Measurements from ENCODE around the gene RALGPS1.
A peak's percentile ranks its signal among the peaks of the same experiment; 100 is the strongest.

RALGPS1 gene

GRCh38 chr9:127122176-127123063 lies 207.8 kb downstream of the RALGPS1 start, which contains the start of gene ANGPTL2:
TSS of gene ANGPTL2 (minus strand) at chr9:127122635. CDS start at chr9:127108731, 13,904 bp downstream.
- no peaks in the 10 kb centered on the region for H3K36me3 ChIP-seq (ENCODE audit: insufficient read depth, low read length)
- peak within 1 kb of the TSS; percentile 52 for H3K9ac ChIP-seq (ENCODE audit: low read depth, low read length)
- no peaks in the 10 kb centered on the region for H3K9me3 ChIP-seq (ENCODE audit: control insufficient read depth, insufficient read depth, low read length)
- H3K4me1 ChIP-seq (ENCODE audit: insufficient read depth, low read length), result peaks cover 11% of the 10 kb centered on the region

- H3K9ac ChIP-seq (ENCODE audit: low read depth, low read length), result peak overlapping the region; percentile 52
- H3K4me1 ChIP-seq (ENCODE audit: insufficient read depth, low read length), result peaks cover 11% of the 10 kb centered on the region
- no peaks in the 10 kb centered on the region for H3K36me3 ChIP-seq (ENCODE audit: insufficient read depth, low read length)
- no peaks in the 10 kb centered on the region for H3K9me3 ChIP-seq (ENCODE audit: control insufficient read depth, insufficient read depth, low read length)
These were observed 208.7 kb downstream of the RALGPS1 start for GRCh38 chr9:127123064-127123890.

- Histone ChIP-seq H3K4me1 (ENCODE audit: insufficient read depth, low read length) (peaks cover 11% of the 10 kb centered on the region), H3K9me3 (ENCODE audit: control insufficient read depth, insufficient read depth, low read length) (no peaks in the 10 kb centered on the region), H3K9ac (ENCODE audit: low read depth, low read length) (no peak overlapping the region), H3K36me3 (ENCODE audit: insufficient read depth, low read length) (no peaks in the 10 kb centered on the region)
These were observed 209.5 kb downstream of the RALGPS1 start for GRCh38 chr9:127124111-127124531.

GRCh38 chr9:127124792-127125191 lies 210.2 kb downstream of the RALGPS1 start:
- no peaks in the 10 kb centered on the region for H3K9me3 ChIP-seq (ENCODE audit: control insufficient read depth, insufficient read depth, low read length)
- no peaks in the 10 kb centered on the region for H3K36me3 ChIP-seq (ENCODE audit: insufficient read depth, low read length)
- H3K9ac ChIP-seq (ENCODE audit: low read depth, low read length), result no peak overlapping the region
- H3K4me1 ChIP-seq (ENCODE audit: insufficient read depth, low read length), result peaks cover 11% of the 10 kb centered on the region

- Histone ChIP-seq H3K9me3 (ENCODE audit: control insufficient read depth, insufficient read depth, low read length) (no peaks in the 10 kb centered on the region), H3K4me1 (ENCODE audit: insufficient read depth, low read length) (peaks cover 16% of the 10 kb centered on the region), H3K9ac (ENCODE audit: low read depth, low read length) (no peak overlapping the region), H3K36me3 (ENCODE audit: insufficient read depth, low read length) (no peaks in the 10 kb centered on the region)
These were observed 212.4 kb downstream of the RALGPS1 start for GRCh38 chr9:127126971-127127370.

- H3K36me3 ChIP-seq (ENCODE audit: insufficient read depth, low read length), result no peaks in the 10 kb centered on the region
- H3K9me3 ChIP-seq (ENCODE audit: control insufficient read depth, insufficient read depth, low read length), result no peaks in the 10 kb centered on the region
- peaks cover 22% of the 10 kb centered on the region for H3K4me1 ChIP-seq (ENCODE audit: insufficient read depth, low read length)
- no peak overlapping the region for H3K9ac ChIP-seq (ENCODE audit: low read depth, low read length)
These were observed 213.9 kb downstream of the RALGPS1 start for GRCh38 chr9:127128341-127129072.

GRCh38 chr9:127129073-127129717 lies 214.6 kb downstream of the RALGPS1 start:
- no peaks in the 10 kb centered on the region for H3K36me3 ChIP-seq (ENCODE audit: insufficient read depth, low read length)
- H3K9me3 ChIP-seq (ENCODE audit: control insufficient read depth, insufficient read depth, low read length), result no peaks in the 10 kb centered on the region
- H3K4me1 ChIP-seq (ENCODE audit: insufficient read depth, low read length), result peaks cover 29% of the 10 kb centered on the region
- H3K9ac ChIP-seq (ENCODE audit: low read depth, low read length), result no peak overlapping the region

GRCh38 chr9:127129718-127130085 lies 215.1 kb downstream of the RALGPS1 start:
- peaks cover 30% of the 10 kb centered on the region for H3K4me1 ChIP-seq (ENCODE audit: insufficient read depth, low read length)

GRCh38 chr9:127130235-127130634 lies 215.7 kb downstream of the RALGPS1 start:
- no peak overlapping the region for H3K9ac ChIP-seq (ENCODE audit: low read depth, low read length)
- no peaks in the 10 kb centered on the region for H3K9me3 ChIP-seq (ENCODE audit: control insufficient read depth, insufficient read depth, low read length)
- no peaks in the 10 kb centered on the region for H3K36me3 ChIP-seq (ENCODE audit: insufficient read depth, low read length)
- peaks cover 30% of the 10 kb centered on the region for H3K4me1 ChIP-seq (ENCODE audit: insufficient read depth, low read length)

More at GRCh38 chr9:127129718-127130085, 215.1 kb downstream of the RALGPS1 start:
- Histone ChIP-seq H3K9me3 (ENCODE audit: control insufficient read depth, insufficient read depth, low read length) (no peaks in the 10 kb centered on the region), H3K9ac (ENCODE audit: low read depth, low read length) (no peak overlapping the region), H3K36me3 (ENCODE audit: insufficient read depth, low read length) (no peaks in the 10 kb centered on the region)

GRCh38 chr9:127130661-127131538 lies 216.3 kb downstream of the RALGPS1 start:
- Histone ChIP-seq H3K36me3 (ENCODE audit: insufficient read depth, low read length) (no peaks in the 10 kb centered on the region), H3K9me3 (ENCODE audit: control insufficient read depth, insufficient read depth, low read length) (no peaks in the 10 kb centered on the region), H3K4me1 (ENCODE audit: insufficient read depth, low read length) (peaks cover 30% of the 10 kb centered on the region), H3K9ac (ENCODE audit: low read depth, low read length) (no peak overlapping the region)

- Histone ChIP-seq H3K36me3 (ENCODE audit: insufficient read depth, low read length) (no peaks in the 10 kb centered on the region), H3K9me3 (ENCODE audit: control insufficient read depth, insufficient read depth, low read length) (no peaks in the 10 kb centered on the region), H3K4me1 (ENCODE audit: insufficient read depth, low read length) (peaks cover 30% of the 10 kb centered on the region), H3K9ac (ENCODE audit: low read depth, low read length) (no peak overlapping the region)
These were observed 217.3 kb downstream of the RALGPS1 start for GRCh38 chr9:127131871-127132270.

- Histone ChIP-seq H3K9me3 (ENCODE audit: control insufficient read depth, insufficient read depth, low read length) (no peaks in the 10 kb centered on the region), H3K36me3 (ENCODE audit: insufficient read depth, low read length) (no peaks in the 10 kb centered on the region), H3K9ac (ENCODE audit: low read depth, low read length) (no peak overlapping the region), H3K4me1 (ENCODE audit: insufficient read depth, low read length) (peaks cover 30% of the 10 kb centered on the region)
These were observed 217.8 kb downstream of the RALGPS1 start for GRCh38 chr9:127132375-127132774.
